DOHH2 (cell line): ENCODE results near the gene MMP14.

ENCODE experiments used
- EZH2phosphoT487 ChIP-seq: fragments of 200-600 bp; sonication (generic); IDR thresholded peaks from 2 replicates; pipeline ENCODE4 v1.6.1; 2017; ENCODE audit warnings: borderline replicate concordance, mild to moderate bottlenecking, antibody characterized with exemption, low read length, moderate library complexity, mixed read lengths
- TF ChIP-seq, protein P1 (sequence below): fragments of 200-600 bp; sonication (generic); IDR thresholded peaks from one replicate; pipeline ENCODE4 v1.5.1; 2014; ENCODE audit warnings: antibody characterized with exemption, mild to moderate bottlenecking, low read depth, low read length; ENCODE audit not compliant: poor library complexity, severe bottlenecking

DNA sequence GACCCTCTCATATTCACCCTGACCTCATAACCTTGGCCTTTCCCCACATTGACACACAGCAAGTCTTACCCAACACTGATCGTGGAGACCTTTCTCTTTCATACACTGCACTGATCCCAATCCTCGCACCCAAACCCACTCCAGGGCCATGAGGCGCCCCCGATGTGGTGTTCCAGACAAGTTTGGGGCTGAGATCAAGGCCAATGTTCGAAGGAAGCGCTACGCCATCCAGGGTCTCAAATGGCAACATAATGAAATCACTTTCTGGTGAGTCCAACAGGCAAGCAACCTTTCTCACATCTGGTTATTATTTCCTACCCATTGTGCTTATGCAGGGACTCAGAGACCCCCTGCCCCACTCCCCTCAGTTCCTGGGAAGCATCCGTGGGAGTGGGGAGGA, 5.4 kb downstream of the MMP14 start:
- TF ChIP-seq, protein P1, sequence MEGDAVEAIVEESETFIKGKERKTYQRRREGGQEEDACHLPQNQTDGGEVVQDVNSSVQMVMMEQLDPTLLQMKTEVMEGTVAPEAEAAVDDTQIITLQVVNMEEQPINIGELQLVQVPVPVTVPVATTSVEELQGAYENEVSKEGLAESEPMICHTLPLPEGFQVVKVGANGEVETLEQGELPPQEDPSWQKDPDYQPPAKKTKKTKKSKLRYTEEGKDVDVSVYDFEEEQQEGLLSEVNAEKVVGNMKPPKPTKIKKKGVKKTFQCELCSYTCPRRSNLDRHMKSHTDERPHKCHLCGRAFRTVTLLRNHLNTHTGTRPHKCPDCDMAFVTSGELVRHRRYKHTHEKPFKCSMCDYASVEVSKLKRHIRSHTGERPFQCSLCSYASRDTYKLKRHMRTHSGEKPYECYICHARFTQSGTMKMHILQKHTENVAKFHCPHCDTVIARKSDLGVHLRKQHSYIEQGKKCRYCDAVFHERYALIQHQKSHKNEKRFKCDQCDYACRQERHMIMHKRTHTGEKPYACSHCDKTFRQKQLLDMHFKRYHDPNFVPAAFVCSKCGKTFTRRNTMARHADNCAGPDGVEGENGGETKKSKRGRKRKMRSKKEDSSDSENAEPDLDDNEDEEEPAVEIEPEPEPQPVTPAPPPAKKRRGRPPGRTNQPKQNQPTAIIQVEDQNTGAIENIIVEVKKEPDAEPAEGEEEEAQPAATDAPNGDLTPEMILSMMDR = no peak
- TF ChIP-seq EZH2phosphoT487 = no peak
